ENCODE data around the gene SLC34A1.
"Not testable (repeated sequence)": the region's sequence is repeated elsewhere in the genome, so short reads cannot be mapped to it uniquely, and the experiment has no call there.

SLC34A1 gene

DNA sequence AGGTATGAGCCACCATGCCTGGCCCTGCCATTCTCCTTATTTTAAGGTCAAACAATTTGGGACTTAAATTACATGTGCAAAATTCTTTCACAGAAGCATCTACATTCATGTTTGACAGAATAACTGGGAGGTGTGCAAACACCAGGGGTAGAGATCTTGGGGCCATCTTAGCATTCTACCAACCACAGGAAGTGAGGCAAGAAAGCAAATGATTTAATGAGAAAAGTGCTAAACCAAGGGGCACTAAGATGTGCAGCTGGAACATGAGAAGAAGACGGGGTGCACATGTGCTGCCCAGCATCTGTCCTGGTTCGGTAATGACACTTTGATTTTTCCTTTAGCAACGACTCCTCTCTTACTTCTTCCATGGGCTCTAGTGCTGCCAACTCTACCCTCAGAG lies 26.3 kb downstream of the SLC34A1 start:
- H4K91ac ChIP-seq (ENCODE audit: low read depth, low read length, poor library complexity) = no peak overlapping the region
- DNase-seq (ENCODE audit: low spot score) = no peak
- no peak overlapping the region for H3K4me3 ChIP-seq (ENCODE audit: low read length in 2 of 2)
- H3K23ac ChIP-seq (ENCODE audit: low read depth, low read length, poor library complexity) = no peak overlapping the region
- no peak overlapping the region for H2AK5ac ChIP-seq (ENCODE audit: low read depth, low read length)
- H2AFZ ChIP-seq (ENCODE audit: low read length) = no peak overlapping the region
- no peak overlapping the region for H2BK120ac ChIP-seq (ENCODE audit: low read depth, low read length)
- no peak overlapping the region for H3K14ac ChIP-seq (ENCODE audit: low read length)
- no peaks in the 10 kb centered on the region for H3K4me1 ChIP-seq (ENCODE audit: control insufficient read depth in 2 of 2, insufficient read depth in 1 of 2, low read depth in 1 of 2, low read length in 2 of 2)
- no peaks in the 10 kb centered on the region for H3K36me3 ChIP-seq (replicated peaks in 1 of 2; ENCODE audit: control insufficient read depth in 2 of 2, insufficient read depth in 2 of 2, low read length in 2 of 2)
- H4K8ac ChIP-seq (ENCODE audit: low read depth, low read length) = no peak overlapping the region
- no peak overlapping the region for H3K18ac ChIP-seq (ENCODE audit: low read length)
- no peak overlapping the region for H2BK12ac ChIP-seq (ENCODE audit: low read length)
- H3K27ac ChIP-seq (replicated peaks; ENCODE audit: low read length) = no peak overlapping the region
- H3K4ac ChIP-seq (ENCODE audit: low read length) = no peak overlapping the region
- no CpG with 5 or more reads among the region's 3 CpGs for WGBS, 2 donors (ENCODE audit: extremely low coverage in 2 of 2, insufficient read length in 2 of 2, insufficient replicate concordance in 1 of 2)
- H2BK5ac ChIP-seq (ENCODE audit: low read length) = no peak overlapping the region
- peaks cover 0 to 21% (median 11%) of the 10 kb centered on the region in 3 experiments for H3K27me3 ChIP-seq (ENCODE audit: control insufficient read depth in 3 of 3, insufficient read depth in 3 of 3, low read depth in 1 of 3, low read length in 3 of 3)
- peaks cover 0 to 2% of the 10 kb centered on the region in 2 donors for H3K9me3 ChIP-seq (replicated peaks in 1 of 2; ENCODE audit: control insufficient read depth in 2 of 2, insufficient read depth in 1 of 2, low read depth in 1 of 2, low read length in 2 of 2)
- no peaks in the 10 kb centered on the region for H3K79me1 ChIP-seq (ENCODE audit: low read depth, low read length)
- no peak overlapping the region for H3K9ac ChIP-seq (ENCODE audit: low read depth, low read length, poor library complexity)
- no peak overlapping the region for H2BK15ac ChIP-seq (ENCODE audit: low read length)
- no peak overlapping the region for H3K4me2 ChIP-seq (ENCODE audit: insufficient read depth, low read length, poor library complexity, severe bottlenecking)

DNA sequence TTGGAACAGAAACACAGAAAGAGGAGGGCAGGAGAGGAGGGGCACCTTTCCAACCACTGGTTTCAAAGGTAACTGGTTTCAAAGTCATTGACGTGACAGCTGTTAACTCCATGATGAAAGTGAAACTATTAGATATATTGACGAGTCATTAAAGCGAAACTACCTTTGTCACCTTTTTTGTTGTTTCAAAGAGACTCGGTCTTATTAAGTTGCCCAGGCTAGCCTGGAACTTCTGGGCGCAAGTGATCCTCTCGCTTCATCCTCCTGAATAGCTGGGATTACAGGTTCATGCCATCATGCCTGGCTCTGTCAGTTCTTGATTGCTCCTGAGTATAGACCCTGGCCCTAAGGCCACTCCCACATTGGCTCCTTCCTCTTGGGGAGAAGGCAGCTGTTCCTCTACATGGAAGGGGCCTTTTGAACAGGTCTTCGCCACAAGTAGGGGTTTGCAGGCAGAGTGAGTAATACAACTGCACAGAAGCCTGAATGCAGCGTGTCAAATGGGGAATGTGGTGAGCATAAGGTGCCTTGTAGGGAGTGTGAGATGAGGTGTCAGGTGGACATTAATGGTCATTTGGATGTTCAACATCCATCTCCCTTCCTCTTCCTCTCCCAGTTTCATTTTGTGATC lies 28.5 kb downstream of the SLC34A1 start:
- Histone ChIP-seq H3K27me3 (ENCODE audit: control insufficient read depth in 3 of 3, insufficient read depth in 3 of 3, low read depth in 1 of 3, low read length in 3 of 3) (peaks cover 0 to 10% (median 1%) of the 10 kb centered on the region in 3 experiments), H2BK15ac (ENCODE audit: low read length) (no peak overlapping the region), H3K4me2 (ENCODE audit: insufficient read depth, low read length, poor library complexity, severe bottlenecking) (no peak overlapping the region), H2BK120ac (ENCODE audit: low read depth, low read length) (no peak overlapping the region), H2BK12ac (ENCODE audit: low read length) (no peak overlapping the region), H3K36me3 (replicated peaks in 1 of 2; ENCODE audit: control insufficient read depth in 2 of 2, insufficient read depth in 2 of 2, low read length in 2 of 2) (no peaks in the 10 kb centered on the region), H3K14ac (ENCODE audit: low read length) (no peak overlapping the region), H3K18ac (ENCODE audit: low read length) (no peak overlapping the region), H4K8ac (ENCODE audit: low read depth, low read length) (no peak overlapping the region), H3K79me1 (ENCODE audit: low read depth, low read length) (no peaks in the 10 kb centered on the region), H2AK5ac (ENCODE audit: low read depth, low read length) (no peak overlapping the region), H3K4ac (ENCODE audit: low read length) (no peak overlapping the region), H3K9me3 (replicated peaks in 1 of 2; ENCODE audit: control insufficient read depth in 2 of 2, insufficient read depth in 1 of 2, low read depth in 1 of 2, low read length in 2 of 2) (peaks cover 0 to 2% of the 10 kb centered on the region in 2 donors), H4K91ac (ENCODE audit: low read depth, low read length, poor library complexity) (no peak overlapping the region), H2BK5ac (ENCODE audit: low read length) (no peak overlapping the region), H2AFZ (ENCODE audit: low read length) (no peak overlapping the region), H3K4me1 (ENCODE audit: control insufficient read depth in 2 of 2, insufficient read depth in 1 of 2, low read depth in 1 of 2, low read length in 2 of 2) (no peaks in the 10 kb centered on the region), H3K9ac (ENCODE audit: low read depth, low read length, poor library complexity) (no peak overlapping the region), H3K23ac (ENCODE audit: low read depth, low read length, poor library complexity) (no peak overlapping the region), H3K4me3 (ENCODE audit: low read length in 2 of 2) (no peak overlapping the region), H3K27ac (replicated peaks; ENCODE audit: low read length) (no peak overlapping the region)
- DNase-seq (ENCODE audit: low spot score) = no peak
- WGBS, 2 donors (ENCODE audit: extremely low coverage in 2 of 2, insufficient read length in 2 of 2, insufficient replicate concordance in 1 of 2) = no CpG with 5 or more reads among the region's 8 CpGs

DNA sequence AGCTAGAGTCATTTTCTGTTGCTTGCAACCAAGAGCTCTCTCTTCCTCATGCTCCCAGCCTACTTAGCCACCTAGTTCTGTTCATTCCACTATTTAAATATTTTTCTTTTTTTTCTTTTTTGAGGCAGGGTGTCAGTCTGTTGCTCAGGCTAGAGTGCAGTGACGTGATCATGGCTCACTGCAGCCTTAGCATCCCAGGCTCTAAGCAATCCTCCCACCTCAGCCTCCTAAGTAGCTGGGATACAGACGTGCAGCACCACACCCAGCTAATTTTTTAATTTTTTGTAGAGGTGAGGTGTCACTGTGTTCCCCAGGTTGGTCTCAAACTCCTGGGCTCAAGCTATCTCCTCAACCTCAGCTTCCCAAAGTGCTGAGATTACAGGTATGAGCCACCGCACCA lies 30.2 kb downstream of the SLC34A1 start:
- Histone ChIP-seq H2BK120ac (ENCODE audit: low read depth, low read length) (no peak overlapping the region), H3K27me3 (ENCODE audit: control insufficient read depth in 3 of 3, insufficient read depth in 3 of 3, low read depth in 1 of 3, low read length in 3 of 3) (peaks cover 0 to 5% (median 0%) of the 10 kb centered on the region in 3 experiments), H2BK12ac (ENCODE audit: low read length) (no peak overlapping the region), H3K4me2 (ENCODE audit: insufficient read depth, low read length, poor library complexity, severe bottlenecking) (no peak overlapping the region), H4K8ac (ENCODE audit: low read depth, low read length) (no peak overlapping the region), H3K14ac (ENCODE audit: low read length) (no peak overlapping the region), H2BK5ac (ENCODE audit: low read length) (no peak overlapping the region), H3K23ac (ENCODE audit: low read depth, low read length, poor library complexity) (no peak overlapping the region), H3K4me1 (ENCODE audit: control insufficient read depth in 2 of 2, insufficient read depth in 1 of 2, low read depth in 1 of 2, low read length in 2 of 2) (no peaks in the 10 kb centered on the region), H3K9me3 (replicated peaks in 1 of 2; ENCODE audit: control insufficient read depth in 2 of 2, insufficient read depth in 1 of 2, low read depth in 1 of 2, low read length in 2 of 2) (peaks cover 0 to 2% of the 10 kb centered on the region in 2 donors), H3K18ac (ENCODE audit: low read length) (no peak overlapping the region), H4K91ac (ENCODE audit: low read depth, low read length, poor library complexity) (no peak overlapping the region), H3K4me3 (ENCODE audit: low read length in 2 of 2) (no peak overlapping the region), H3K9ac (ENCODE audit: low read depth, low read length, poor library complexity) (no peak overlapping the region), H2AFZ (ENCODE audit: low read length) (no peak overlapping the region), H3K36me3 (replicated peaks in 1 of 2; ENCODE audit: control insufficient read depth in 2 of 2, insufficient read depth in 2 of 2, low read length in 2 of 2) (no peaks in the 10 kb centered on the region), H3K4ac (ENCODE audit: low read length) (no peak overlapping the region), H2AK5ac (ENCODE audit: low read depth, low read length) (no peak overlapping the region), H3K27ac (replicated peaks; ENCODE audit: low read length) (no peak overlapping the region), H3K79me1 (ENCODE audit: low read depth, low read length) (no peaks in the 10 kb centered on the region), H2BK15ac (ENCODE audit: low read length) (no peak overlapping the region)
- no CpG with 5 or more reads among the region's 3 CpGs for WGBS, 2 donors (ENCODE audit: extremely low coverage in 2 of 2, insufficient read length in 2 of 2, insufficient replicate concordance in 1 of 2)
- no peak for DNase-seq (ENCODE audit: low spot score)

DNA sequence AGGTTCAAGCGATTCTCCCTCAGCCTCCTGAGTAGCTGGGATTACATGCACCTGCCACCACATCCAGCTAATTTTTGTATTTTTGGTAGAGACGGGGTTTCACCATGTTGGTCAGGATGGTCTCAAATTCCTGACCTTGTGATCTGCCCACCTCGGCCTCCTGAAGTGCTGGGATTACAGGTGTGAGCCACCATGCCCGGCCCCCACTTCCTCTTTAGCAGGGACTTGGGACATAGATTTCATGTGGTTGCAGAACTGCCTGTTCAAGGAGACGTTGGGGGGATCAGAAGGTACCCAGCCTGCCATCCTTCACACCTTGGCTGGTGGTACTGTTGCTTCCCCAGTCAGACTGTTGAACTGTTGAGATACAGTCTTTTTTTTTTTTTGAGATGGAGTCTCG lies 32.8 kb downstream of the SLC34A1 start:
- no CpG with 5 or more reads among the region's 6 CpGs for WGBS, 2 donors (ENCODE audit: extremely low coverage in 2 of 2, insufficient read length in 2 of 2, insufficient replicate concordance in 1 of 2)
- not testable (repeated sequence) for H2AK5ac ChIP-seq (ENCODE audit: low read depth, low read length); H3K14ac ChIP-seq (ENCODE audit: low read length); H3K4me1 ChIP-seq (ENCODE audit: control insufficient read depth in 2 of 2, insufficient read depth in 1 of 2, low read depth in 1 of 2, low read length in 2 of 2); H2BK15ac ChIP-seq (ENCODE audit: low read length); H3K4me3 ChIP-seq (ENCODE audit: low read length in 2 of 2); H3K36me3 ChIP-seq (replicated peaks in 1 of 2; ENCODE audit: control insufficient read depth in 2 of 2, insufficient read depth in 2 of 2, low read length in 2 of 2); H3K23ac ChIP-seq (ENCODE audit: low read depth, low read length, poor library complexity); H3K4me2 ChIP-seq (ENCODE audit: insufficient read depth, low read length, poor library complexity, severe bottlenecking); H3K4ac ChIP-seq (ENCODE audit: low read length); H2BK5ac ChIP-seq (ENCODE audit: low read length); H2BK12ac ChIP-seq (ENCODE audit: low read length); H2BK120ac ChIP-seq (ENCODE audit: low read depth, low read length); H3K9me3 ChIP-seq (replicated peaks in 1 of 2; ENCODE audit: control insufficient read depth in 2 of 2, insufficient read depth in 1 of 2, low read depth in 1 of 2, low read length in 2 of 2); H3K9ac ChIP-seq (ENCODE audit: low read depth, low read length, poor library complexity); H3K79me1 ChIP-seq (ENCODE audit: low read depth, low read length); H4K91ac ChIP-seq (ENCODE audit: low read depth, low read length, poor library complexity); H4K8ac ChIP-seq (ENCODE audit: low read depth, low read length); H3K18ac ChIP-seq (ENCODE audit: low read length); H3K27me3 ChIP-seq (ENCODE audit: control insufficient read depth in 3 of 3, insufficient read depth in 3 of 3, low read depth in 1 of 3, low read length in 3 of 3); H2AFZ ChIP-seq (ENCODE audit: low read length); H3K27ac ChIP-seq (replicated peaks; ENCODE audit: low read length); DNase-seq (ENCODE audit: low spot score)

Measured in neuronal stem cell (in vitro differentiated cells).